Ramos (cell line): ENCODE data around the gene PMPCA.

Source experiments
- in situ Hi-C: fragments of 300-500 bp; cut with MboI; formaldehyde crosslinking; loops from one replicate; pipeline ENCODE4 v1.14.3; 2022; ENCODE audit warnings: low sequenced_read_pairs; ENCODE audit not compliant: unreplicated experiment

PMPCA gene

GRCh38 chr9:136432591-136432990, 22.1 kb downstream of the PMPCA start:
- in situ Hi-C loops: no loop called here

DNA sequence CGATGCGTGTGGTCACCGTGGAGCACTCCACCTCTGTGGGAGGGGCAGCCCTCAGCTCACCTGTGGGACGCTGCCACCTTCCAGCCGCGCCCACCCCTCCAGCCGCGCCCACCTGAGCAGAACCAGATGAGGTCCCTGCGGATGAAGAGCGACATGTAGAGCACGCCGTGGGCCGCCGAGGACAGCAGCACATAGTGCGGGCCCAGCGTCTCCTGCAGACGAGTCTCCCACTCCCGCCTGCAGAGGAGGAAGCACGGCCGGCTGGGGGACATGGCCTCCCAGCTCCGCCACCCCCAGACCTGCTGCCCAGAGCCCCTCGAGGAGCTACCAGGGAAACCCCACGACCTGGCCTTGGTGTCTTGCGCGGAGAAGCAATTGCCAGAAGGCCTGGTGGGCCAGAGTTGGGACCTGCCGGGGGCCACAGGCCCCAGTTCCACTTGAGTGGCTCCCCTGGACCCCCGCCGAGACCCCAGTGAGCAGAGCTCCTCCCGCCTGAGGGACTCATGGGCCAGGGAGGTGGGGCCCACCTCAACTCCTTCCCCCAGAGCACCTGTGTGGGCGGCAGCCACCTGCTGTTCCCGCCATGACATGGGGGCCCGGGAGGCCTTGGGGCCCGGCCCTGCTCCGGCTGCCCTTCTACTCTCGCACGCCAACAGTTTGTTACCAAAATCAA, 22.7 kb downstream of the PMPCA start:
- in situ Hi-C loops: no loop called here

DNA sequence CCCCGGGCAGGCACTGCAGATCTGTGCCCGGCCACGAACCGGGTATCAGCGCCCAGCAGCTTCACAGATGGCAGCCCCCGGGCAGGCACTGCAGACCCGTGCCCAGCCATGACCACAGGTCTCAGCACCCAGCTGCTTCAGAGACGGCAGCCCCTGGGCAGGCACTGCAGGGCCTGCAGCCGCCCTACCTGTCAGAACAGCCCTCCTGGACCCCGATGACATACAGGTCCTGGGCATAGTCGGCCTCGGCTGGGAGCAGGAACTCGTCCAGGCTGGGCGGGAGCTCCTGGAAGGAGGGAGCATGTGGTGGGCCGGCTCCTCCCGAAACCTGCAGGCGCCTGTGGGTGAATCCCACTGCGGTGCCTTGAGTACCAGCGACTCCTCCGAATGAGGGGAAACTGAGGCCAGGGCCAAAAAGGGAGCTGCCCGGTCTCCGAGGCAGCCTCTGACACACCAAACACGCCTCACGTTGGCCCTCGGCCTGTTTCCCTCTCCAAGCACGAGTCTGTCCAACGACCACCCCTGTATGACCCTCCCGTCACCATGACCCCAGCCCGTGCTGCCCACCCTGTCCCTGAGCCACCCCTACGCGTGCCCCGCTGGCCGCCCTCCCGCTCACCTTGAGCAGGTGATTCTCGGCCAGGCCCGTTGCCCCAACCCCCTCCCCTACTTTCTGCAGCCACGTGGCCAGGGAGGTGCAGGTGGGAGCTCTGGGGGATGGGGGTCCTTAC, 23.6 kb downstream of the PMPCA start:
- in situ Hi-C loops: no loop called here

DNA sequence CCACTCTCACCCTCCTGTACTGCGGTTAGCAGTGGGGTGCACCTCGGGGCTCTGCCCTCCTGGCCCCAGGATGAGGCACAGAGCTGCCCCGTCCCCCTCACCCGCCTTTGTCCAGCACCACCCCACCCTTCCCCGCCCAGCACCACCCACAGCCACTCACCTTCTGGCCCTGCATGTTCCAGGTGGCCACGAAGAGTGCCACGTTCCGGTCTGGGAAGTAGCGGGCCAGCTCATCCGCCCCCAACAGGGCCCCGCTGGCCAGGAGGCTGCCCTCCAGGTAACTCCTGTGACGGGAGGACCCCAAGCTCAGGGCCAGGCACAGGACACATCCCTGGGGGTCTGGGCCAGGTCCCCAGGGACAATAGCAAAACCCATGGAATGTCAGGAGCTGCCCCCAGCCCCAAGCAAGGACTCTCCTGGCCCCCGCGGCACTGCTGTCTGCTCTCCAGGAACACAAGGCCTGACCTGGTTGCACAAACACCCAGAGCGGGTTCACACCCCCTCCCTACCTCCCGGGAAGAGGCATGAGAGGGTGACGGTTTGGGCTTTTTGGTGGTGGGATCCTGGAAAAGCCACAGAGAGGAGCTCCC, 24.2 kb downstream of the PMPCA start:
- in situ Hi-C loops: no loop called here

- in situ Hi-C loops: no loop called here
These were observed 25.7 kb downstream of the PMPCA start for GRCh38 chr9:136436055-136436634.

DNA sequence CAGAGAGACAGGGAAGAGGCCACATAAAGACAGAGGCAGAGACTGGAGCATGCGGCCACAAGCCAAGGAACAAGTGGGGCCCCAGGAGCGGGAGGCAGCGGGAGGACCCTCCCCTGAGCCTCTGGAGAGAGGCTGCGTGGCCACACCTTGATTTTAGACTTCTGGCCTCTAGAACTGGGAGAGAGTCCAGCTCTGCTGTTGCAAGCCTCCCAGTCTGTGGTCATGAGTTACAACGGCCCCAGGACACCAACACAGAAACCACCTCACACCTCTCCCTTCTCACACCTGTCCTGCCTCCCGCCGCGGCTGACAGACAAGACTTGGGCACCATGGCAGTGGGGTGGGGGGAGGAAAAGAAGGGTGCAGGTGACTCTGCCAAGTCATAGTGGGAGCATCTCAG, 27.0 kb downstream of the PMPCA start:
- in situ Hi-C loops: no loop called here

- in situ Hi-C loops: no loop called here
These were observed 27.5 kb downstream of the PMPCA start for GRCh38 chr9:136437839-136438547.

DNA sequence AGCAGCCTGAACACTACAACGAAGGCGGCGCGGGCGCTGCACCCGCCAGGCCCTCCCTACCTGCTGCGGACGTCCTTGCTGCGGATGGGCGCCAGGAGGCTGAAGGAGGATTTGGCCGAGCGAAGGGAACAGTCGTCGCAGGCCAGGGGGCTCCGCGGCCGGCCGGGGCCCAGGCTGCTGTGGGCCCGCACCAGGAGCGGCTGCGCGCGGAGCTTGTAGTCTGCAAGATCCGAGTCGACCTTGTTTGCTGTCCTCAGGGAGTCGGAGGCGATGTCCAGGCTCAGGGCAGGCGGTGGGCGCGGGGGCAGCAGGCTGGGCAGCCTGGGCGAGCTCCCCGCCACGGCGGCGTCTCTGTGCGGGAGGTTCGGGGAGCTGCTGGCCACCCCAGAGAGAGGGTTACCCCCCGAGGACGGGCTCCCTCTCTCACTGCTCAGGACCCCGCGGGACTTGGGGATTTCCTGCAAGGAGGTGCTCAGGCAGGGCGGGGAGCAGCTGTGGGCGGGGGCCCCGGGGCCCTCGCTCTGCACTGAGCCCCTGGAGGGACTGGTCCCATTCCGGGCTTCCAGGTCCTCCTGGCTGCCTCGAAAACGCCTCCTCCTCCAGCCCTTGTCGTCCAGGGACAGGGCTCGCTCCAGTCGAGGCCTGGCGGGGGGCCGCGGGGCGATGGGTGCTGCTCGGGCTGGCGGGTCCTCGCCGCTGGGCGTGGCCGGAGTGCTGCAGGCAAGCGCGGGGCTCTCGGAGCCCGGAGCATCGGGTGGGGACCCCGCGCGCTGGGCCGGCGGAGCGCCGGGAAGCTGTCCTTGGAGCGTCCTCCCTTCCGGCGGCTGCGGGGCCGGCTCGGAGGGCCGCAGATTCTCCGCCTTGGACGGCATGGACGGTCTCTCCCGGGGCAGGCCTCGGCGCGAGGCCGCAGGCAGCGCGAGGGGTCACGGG, 28.4 kb downstream of the PMPCA start:
- in situ Hi-C loops: no loop called here

GRCh38 chr9:136439481-136440408, 29.3 kb downstream of the PMPCA start, which contains the start of gene INPP5E:
INPP5E (minus strand) TSS chr9:136439845; CDS start chr9:136439419, 426 bp downstream.
- in situ Hi-C loops: no loop called here

- in situ Hi-C loops: no loop called here
These were observed 30.8 kb downstream of the PMPCA start for GRCh38 chr9:136441191-136441680.

GRCh38 chr9:136441681-136442245, 31.3 kb downstream of the PMPCA start:
- in situ Hi-C loops: no loop called here

GRCh38 chr9:136442265-136442664, 31.8 kb downstream of the PMPCA start:
- in situ Hi-C loops: no loop called here

DNA sequence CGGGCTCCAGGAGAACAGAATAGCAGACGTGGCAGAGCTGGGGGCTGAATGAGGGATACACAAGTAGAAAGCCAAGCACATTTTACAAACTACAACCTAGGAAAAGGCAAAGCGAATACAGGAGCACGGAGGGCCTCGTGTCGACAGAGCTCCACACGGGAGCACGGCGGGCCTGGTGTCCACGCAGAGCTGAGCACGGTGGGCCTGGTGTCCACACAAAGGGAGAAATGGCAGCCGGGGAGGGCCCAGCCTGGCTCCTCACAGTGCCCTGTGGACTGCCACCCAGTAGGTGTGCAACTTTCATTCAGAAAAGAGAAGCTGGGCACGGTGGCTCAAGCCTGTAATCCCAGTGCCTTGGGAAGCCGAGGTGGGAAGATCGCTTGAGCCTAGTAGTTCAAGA, 32.6 kb downstream of the PMPCA start:
- in situ Hi-C loops: no loop called here

- in situ Hi-C loops: no loop called here
These were observed 33.2 kb downstream of the PMPCA start for GRCh38 chr9:136443687-136444086.

GRCh38 chr9:136444102-136444501, 33.6 kb downstream of the PMPCA start:
- in situ Hi-C loops: no loop called here

GRCh38 chr9:136445799-136446198, 35.3 kb downstream of the PMPCA start:
- in situ Hi-C loops: no loop called here

DNA sequence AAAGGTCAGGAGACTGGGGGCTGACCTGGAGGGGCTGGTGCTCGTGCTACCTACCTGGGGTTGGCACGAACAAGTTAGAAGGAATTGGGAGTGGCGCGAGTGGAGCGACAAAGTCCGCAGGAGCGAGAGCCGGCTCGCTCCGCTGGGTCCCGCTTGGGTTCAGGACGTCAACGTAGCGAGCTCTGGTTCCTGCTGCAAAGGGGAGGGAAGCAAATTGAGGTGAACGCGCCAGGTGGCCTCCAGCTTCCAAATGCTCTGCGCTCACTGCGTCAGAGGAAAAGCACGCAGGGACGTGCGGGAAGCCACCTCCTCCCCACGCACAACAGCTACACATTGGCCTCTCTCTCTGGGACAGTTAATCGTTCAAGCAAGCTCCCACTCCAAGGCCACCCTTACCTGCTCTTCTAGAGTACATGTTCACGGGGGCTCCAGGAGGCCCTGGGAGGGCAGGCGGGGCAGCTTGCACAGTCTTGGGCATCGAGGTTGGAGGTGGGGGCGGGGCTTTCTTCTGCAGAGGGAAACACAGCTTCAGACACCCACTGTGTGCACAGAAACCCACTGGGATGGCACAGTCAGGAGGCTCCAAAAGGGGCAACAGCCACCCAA, 36.8 kb downstream of the PMPCA start:
- in situ Hi-C loops: no loop called here

DNA sequence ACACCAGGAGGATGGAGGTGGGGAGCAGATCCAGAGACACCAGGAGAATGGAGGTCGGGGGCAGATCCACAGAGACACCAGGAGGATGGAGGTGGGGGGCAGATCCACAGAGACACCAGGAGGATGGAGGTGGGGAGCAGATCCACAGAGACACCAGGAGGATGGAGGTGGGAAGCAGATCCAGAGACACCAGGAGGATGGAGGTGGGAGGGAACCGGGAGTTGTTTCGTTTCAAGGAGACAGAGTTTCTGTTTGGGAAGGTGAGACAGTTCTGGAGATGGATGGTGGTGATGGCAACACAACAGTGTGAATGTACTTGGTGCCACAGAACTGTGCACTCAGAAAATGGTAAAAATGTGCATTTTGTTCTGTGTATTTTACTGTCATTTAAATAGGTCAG, 38.2 kb downstream of the PMPCA start:
- in situ Hi-C loops: no loop called here
